ENCODE measurements around the gene WNT9A.
"Not testable (repeated sequence)": the region's sequence is repeated elsewhere in the genome, so short reads cannot be mapped to it uniquely, and the experiment has no call there.

WNT9A gene

GRCh38 chr1:227966733-227967132, 19.0 kb upstream of the WNT9A start:
- H3K36me3 Mint-ChIP-seq, H3K27me3 Mint-ChIP-seq, CTCF ChIA-PET, H3K4me3 Mint-ChIP-seq, H3K27ac Mint-ChIP-seq, DNase-seq, H3K9me3 Mint-ChIP-seq, H3K4me1 Mint-ChIP-seq: not testable (repeated sequence)

- DNase-seq, result no peak
- Mint-ChIP-seq H3K27me3 (peaks cover 43% of the 10 kb centered on the region), H3K4me3 (no peak overlapping the region), H3K36me3 (no peaks in the 10 kb centered on the region), H3K27ac (no peak overlapping the region), H3K9me3 (no peaks in the 10 kb centered on the region), H3K4me1 (peaks cover 12% of the 10 kb centered on the region)
- CTCF ChIA-PET, result no interaction called here
Measured at GRCh38 chr1:227961651-227962466, 14.1 kb upstream of the WNT9A start.

DNA sequence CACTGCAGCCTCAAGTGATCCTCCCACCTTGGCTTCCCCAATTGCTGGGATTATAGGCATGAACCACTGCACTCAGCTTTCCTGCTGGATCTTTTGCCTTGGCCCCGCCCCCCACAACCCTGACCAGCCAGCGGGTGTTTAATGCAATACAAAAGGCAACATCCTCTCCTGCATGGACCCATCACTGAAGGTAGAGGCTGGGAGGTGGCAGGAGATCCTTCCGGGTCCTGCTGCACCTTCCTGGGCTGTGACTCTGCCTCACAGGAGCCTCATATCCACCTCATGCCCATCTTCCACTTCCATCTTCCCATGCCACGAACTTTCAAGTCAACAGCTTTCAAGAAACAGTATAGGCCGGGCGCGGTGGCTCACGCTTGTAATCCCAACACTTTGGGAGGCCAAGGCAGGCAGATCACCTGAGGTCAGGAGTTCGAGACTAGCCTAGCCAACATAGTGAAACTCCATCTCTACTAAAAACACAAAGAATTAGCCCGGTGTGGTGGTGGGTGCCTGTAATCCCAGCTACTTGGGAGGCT, 11.7 kb upstream of the WNT9A start:
- no peaks in the 10 kb centered on the region for H3K9me3 Mint-ChIP-seq
- peaks cover 12% of the 10 kb centered on the region for H3K4me1 Mint-ChIP-seq
- H3K4me3 Mint-ChIP-seq, result no peak overlapping the region
- no peak overlapping the region for H3K27ac Mint-ChIP-seq
- peaks cover 48% of the 10 kb centered on the region for H3K27me3 Mint-ChIP-seq
- H3K36me3 Mint-ChIP-seq, result no peaks in the 10 kb centered on the region
- no peak for DNase-seq
- CTCF ChIA-PET, result interaction anchor here (2.6 kb wide), 1 partner anchor 197 kb away, joined by 10 read pairs; no protein-coding TSS in a partner anchor

DNA sequence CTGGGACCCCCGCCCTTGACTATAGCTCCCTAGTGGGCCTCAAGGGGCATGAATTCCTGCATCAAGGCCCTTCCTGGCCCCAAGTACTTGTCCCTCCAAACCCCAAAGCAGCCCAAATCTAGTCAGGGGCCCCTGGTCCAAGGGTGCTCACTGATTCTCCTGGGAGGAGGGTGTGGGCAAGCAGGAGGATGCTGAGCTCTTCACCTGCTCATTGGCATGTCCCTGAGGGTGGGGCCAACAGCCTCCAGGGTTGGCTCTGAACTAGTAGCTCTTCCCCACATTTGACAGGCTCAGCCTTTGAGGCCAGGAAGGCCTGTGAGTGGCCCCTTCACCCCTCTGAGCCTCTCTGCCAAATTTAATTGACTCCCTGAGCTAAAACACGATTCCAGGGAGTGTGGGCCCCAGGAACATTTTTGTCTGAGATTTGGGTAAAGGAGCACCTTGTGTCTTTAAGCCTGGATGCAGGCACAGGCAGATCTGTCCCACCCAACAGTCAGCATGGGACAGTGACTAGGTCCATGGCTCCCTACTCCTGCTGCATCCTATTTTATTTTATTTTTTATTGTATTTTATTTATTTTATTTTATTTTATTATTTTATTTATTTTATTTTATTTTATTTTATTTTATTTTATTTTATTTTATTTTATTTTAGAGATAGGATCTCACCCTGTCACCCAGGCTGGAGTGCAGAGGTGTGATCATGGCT, 11.0 kb upstream of the WNT9A start:
- Mint-ChIP-seq H3K9me3 (no peaks in the 10 kb centered on the region), H3K27me3 (peaks cover 54% of the 10 kb centered on the region), H3K27ac (no peak overlapping the region), H3K4me3 (no peak overlapping the region), H3K36me3 (no peaks in the 10 kb centered on the region), H3K4me1 (peaks cover 12% of the 10 kb centered on the region)
- no peak for DNase-seq
- CTCF ChIA-PET, result interaction anchor here (2.6 kb wide), 1 partner anchor 196 kb away, joined by 10 read pairs; no protein-coding TSS in a partner anchor

GRCh38 chr1:227955808-227956207, 8.1 kb upstream of the WNT9A start:
- no peak overlapping the region for H3K4me3 Mint-ChIP-seq
- CTCF ChIA-PET, result no interaction called here
- no peak for DNase-seq
- no peak overlapping the region for H3K27ac Mint-ChIP-seq
- peaks cover 61% of the 10 kb centered on the region for H3K27me3 Mint-ChIP-seq
- H3K4me1 Mint-ChIP-seq, result no peaks in the 10 kb centered on the region
- no peaks in the 10 kb centered on the region for H3K36me3 Mint-ChIP-seq
- H3K9me3 Mint-ChIP-seq, result no peaks in the 10 kb centered on the region

DNA sequence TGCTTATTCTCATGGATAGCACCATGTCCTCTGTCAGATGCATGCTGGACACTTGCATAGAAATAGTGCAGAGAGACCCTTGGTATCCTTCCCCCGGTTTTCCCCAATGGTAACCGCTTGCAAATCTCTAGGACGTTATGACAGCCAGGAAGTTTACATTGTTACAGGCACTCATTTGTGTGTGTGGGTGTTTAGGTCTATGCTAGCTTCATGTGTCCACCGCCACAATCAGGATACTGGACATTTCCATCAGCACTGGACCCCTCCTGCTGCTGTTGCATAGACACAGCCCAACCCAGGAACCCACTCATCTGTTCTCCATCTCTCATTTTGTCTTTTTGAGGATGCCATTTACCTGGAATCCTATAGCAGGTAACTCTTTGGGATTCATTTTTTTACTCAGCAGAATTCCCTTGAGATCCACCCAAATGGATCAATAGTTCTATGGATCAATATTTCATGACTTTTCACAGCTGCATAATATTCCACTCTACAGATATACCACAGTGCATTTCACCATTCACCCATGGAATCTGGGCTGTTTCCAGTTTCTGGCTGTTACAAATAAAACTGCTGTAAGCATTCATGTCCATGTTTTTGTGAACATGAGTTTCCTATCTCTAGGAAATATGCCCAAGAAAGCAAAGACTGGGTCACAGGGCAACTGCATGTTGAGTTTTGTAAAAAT, 6.6 kb upstream of the WNT9A start:
- Mint-ChIP-seq H3K27me3 (peaks cover 69% of the 10 kb centered on the region), H3K9me3 (no peaks in the 10 kb centered on the region), H3K27ac (no peak overlapping the region), H3K36me3 (no peaks in the 10 kb centered on the region), H3K4me1 (no peaks in the 10 kb centered on the region), H3K4me3 (no peak overlapping the region)
- CTCF ChIA-PET, result interaction anchor here (0.6 to 1.5 kb wide), 11 partner anchors 45 to 611 kb away, joined by 3 to 13 read pairs (median 4); no protein-coding TSS in a partner anchor
- DNase-seq, result no peak

- H3K9me3 Mint-ChIP-seq, result no peaks in the 10 kb centered on the region
- CTCF ChIA-PET, result interaction anchor here (0.8 to 2.1 kb wide), 9 partner anchors 11 to 610 kb away, joined by 3 to 13 read pairs (median 4); no protein-coding TSS in a partner anchor
- H3K4me1 Mint-ChIP-seq, result peaks cover 4% of the 10 kb centered on the region
- no peak overlapping the region for H3K27ac Mint-ChIP-seq
- H3K27me3 Mint-ChIP-seq, result peaks cover 69% of the 10 kb centered on the region
- no peaks in the 10 kb centered on the region for H3K36me3 Mint-ChIP-seq
- H3K4me3 Mint-ChIP-seq, result no peak overlapping the region
- DNase-seq, result no peak
Measured at GRCh38 chr1:227953022-227953412, 5.3 kb upstream of the WNT9A start.

DNA sequence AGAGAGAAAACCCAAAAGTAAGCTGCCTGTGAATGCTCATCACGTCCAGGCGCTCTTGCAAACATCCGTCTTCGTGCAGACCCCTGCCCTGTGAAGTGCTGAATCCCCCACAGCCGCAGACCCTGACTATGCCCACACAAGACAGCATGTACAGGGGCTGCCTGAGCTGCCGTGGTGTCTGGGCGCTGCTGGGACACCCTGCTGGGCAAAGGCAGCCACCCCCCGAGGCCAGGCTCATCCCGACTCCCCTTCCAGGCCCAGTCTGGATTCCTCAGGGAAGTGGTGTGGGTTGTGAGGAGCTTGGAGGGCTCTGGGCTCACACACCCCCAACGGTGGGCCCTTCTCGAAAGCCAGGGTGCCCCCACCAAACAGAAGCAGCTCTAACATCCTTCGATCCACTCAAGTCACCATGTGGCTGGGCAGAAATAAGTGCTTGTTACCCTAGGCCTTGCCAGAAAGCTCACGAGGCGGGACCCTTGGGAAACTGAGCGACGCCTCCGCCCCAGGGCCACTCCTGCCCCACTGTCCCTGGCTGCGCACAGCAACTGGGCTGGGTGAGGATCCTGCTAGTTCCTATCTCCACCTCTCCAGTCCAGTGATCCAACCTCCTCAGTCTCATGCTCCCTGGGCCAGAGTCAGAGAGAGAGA, 4.8 kb upstream of the WNT9A start:
- Mint-ChIP-seq H3K27me3 (peaks cover 69% of the 10 kb centered on the region), H3K4me1 (peaks cover 4% of the 10 kb centered on the region), H3K36me3 (no peaks in the 10 kb centered on the region), H3K27ac (no peak overlapping the region), H3K4me3 (no peak overlapping the region), H3K9me3 (no peaks in the 10 kb centered on the region)
- no peak for DNase-seq
- CTCF ChIA-PET, result interaction anchor here (1.5 to 2.1 kb wide), 2 partner anchors 186 to 208 kb away, joined by 5 to 6 read pairs; no protein-coding TSS in a partner anchor

- Mint-ChIP-seq H3K4me3 (no peak overlapping the region), H3K9me3 (no peaks in the 10 kb centered on the region), H3K4me1 (peaks cover 7% of the 10 kb centered on the region), H3K36me3 (no peaks in the 10 kb centered on the region), H3K27me3 (peaks cover 71% of the 10 kb centered on the region), H3K27ac (no peak overlapping the region)
- CTCF ChIA-PET, result interaction anchor here (2.1 kb wide), 1 partner anchor 186 kb away, joined by 6 read pairs; no protein-coding TSS in a partner anchor
- no peak for DNase-seq
Measured at GRCh38 chr1:227951624-227952373, 4.1 kb upstream of the WNT9A start.

- H3K36me3 Mint-ChIP-seq, result no peaks in the 10 kb centered on the region
- CTCF ChIA-PET, result no interaction called here
- H3K4me1 Mint-ChIP-seq, result peaks cover 14% of the 10 kb centered on the region
- no peak overlapping the region for H3K4me3 Mint-ChIP-seq
- H3K9me3 Mint-ChIP-seq, result no peaks in the 10 kb centered on the region
- DNase-seq, result no peak
- peaks cover 81% of the 10 kb centered on the region for H3K27me3 Mint-ChIP-seq
- H3K27ac Mint-ChIP-seq, result no peak overlapping the region
Measured at GRCh38 chr1:227950735-227951346, 3.1 kb upstream of the WNT9A start.

DNA sequence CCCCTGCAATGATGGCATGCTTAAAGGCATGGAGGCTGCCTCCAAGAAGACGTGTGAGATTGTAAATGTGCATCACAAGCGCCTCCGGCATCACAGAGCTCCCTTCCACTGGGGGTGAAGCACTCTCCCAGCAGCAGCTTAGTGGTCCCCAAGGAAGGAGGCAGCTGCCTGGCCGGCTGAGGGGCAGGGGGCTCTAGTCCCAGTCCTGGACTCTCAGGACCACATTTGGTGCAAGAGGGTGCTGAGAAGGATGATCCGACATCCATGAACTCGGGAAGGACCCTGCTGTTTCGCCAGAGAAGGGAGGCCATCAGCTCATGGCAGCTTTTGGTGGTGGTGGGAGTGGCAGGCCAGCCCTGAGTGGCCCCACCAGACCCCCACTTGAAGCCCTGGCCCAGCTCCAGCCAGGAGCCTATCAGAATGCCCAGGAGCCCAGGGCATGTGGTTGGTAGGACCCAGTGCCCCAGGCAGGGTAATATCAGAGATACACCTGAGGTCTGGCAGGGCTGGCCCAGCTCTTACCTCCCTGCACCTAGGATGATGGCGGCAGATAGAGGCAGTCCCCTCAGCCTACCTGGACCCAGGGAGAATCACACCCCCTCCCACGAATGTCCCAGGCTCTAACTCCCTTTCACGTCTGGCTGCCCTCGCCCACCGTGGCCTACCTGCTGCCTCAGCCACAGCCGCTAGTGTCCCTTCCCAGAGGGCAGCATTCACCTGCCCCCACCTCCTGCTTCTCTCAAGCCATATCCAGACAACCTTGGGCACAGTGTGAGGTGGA, 2.4 kb upstream of the WNT9A start:
- CTCF ChIA-PET, result interaction anchor here (0.8 kb wide), 1 partner anchor 188 kb away, joined by 3 read pairs; no protein-coding TSS in a partner anchor
- DNase-seq, result no peak
- H3K9me3 Mint-ChIP-seq, result no peaks in the 10 kb centered on the region
- peaks cover 83% of the 10 kb centered on the region for H3K27me3 Mint-ChIP-seq
- H3K4me3 Mint-ChIP-seq, result no peak overlapping the region
- H3K36me3 Mint-ChIP-seq, result no peaks in the 10 kb centered on the region
- H3K27ac Mint-ChIP-seq, result no peak overlapping the region
- H3K4me1 Mint-ChIP-seq, result peaks cover 15% of the 10 kb centered on the region

- no peak overlapping the region for H3K27ac Mint-ChIP-seq
- CTCF ChIA-PET, result interaction anchor here (0.8 kb wide), 1 partner anchor 187 kb away, joined by 3 read pairs; no protein-coding TSS in a partner anchor
- no peaks in the 10 kb centered on the region for H3K9me3 Mint-ChIP-seq
- peaks cover 89% of the 10 kb centered on the region for H3K27me3 Mint-ChIP-seq
- no peaks in the 10 kb centered on the region for H3K36me3 Mint-ChIP-seq
- no peak for DNase-seq
- peaks cover 15% of the 10 kb centered on the region for H3K4me1 Mint-ChIP-seq
- no peak overlapping the region for H3K4me3 Mint-ChIP-seq
Measured at GRCh38 chr1:227949341-227949921, 1.7 kb upstream of the WNT9A start.

Measured in activated naive CD4-positive, alpha-beta T cell treated with anti-CD3 and anti-CD28 coated beads, Interleukin-2, amount 10 ng/mL, durations not matched to agents 7 days and 5 days (primary cell).